Measurements from ENCODE around the gene LIX1L.

The LIX1L gene

GRCh38 chr1:145978854-145979745, 21.3 kb upstream of the LIX1L start:
- no peak overlapping the region for H3K4me3 ChIP-seq (ENCODE audit: control insufficient read depth, low read depth, low read length)
- TF ChIP-seq CTCF (conservative IDR thresholded peaks at IDR 0.05; ENCODE audit: control insufficient read depth, insufficient read depth, low read depth, low read length): peak; percentile 31
- peak; percentile 100 for DNase-seq (ENCODE audit: low read depth)

- no peak for DNase-seq (ENCODE audit: low read depth)
- no peak overlapping the region for H3K4me3 ChIP-seq (ENCODE audit: control insufficient read depth, low read depth, low read length)
- TF ChIP-seq CTCF (conservative IDR thresholded peaks at IDR 0.05; ENCODE audit: control insufficient read depth, insufficient read depth, low read depth, low read length): no peak
These were observed 20.6 kb upstream of the LIX1L start for GRCh38 chr1:145978471-145978853.

- H3K4me3 ChIP-seq (ENCODE audit: control insufficient read depth, low read depth, low read length): no peak overlapping the region
- peak; percentile 90 for TF ChIP-seq CTCF (conservative IDR thresholded peaks at IDR 0.05; ENCODE audit: control insufficient read depth, insufficient read depth, low read depth, low read length)
- DNase-seq (ENCODE audit: low read depth): peak; percentile 84
These were observed 20.0 kb upstream of the LIX1L start for GRCh38 chr1:145977486-145978470.

- H3K4me3 ChIP-seq (ENCODE audit: control insufficient read depth, low read depth, low read length): no peak overlapping the region
- TF ChIP-seq CTCF (conservative IDR thresholded peaks at IDR 0.05; ENCODE audit: control insufficient read depth, insufficient read depth, low read depth, low read length): no peak
- DNase-seq (ENCODE audit: low read depth): no peak
These were observed 19.2 kb upstream of the LIX1L start for GRCh38 chr1:145977016-145977415.

- no peak for TF ChIP-seq CTCF (conservative IDR thresholded peaks at IDR 0.05; ENCODE audit: control insufficient read depth, insufficient read depth, low read depth, low read length)
- no peak for DNase-seq (ENCODE audit: low read depth)
- no peak overlapping the region for H3K4me3 ChIP-seq (ENCODE audit: control insufficient read depth, low read depth, low read length)
These were observed 17.4 kb upstream of the LIX1L start for GRCh38 chr1:145975216-145975615.

- H3K4me3 ChIP-seq (ENCODE audit: control insufficient read depth, low read depth, low read length): no peak overlapping the region
- no peak for DNase-seq (ENCODE audit: low read depth)
- no peak for TF ChIP-seq CTCF (conservative IDR thresholded peaks at IDR 0.05; ENCODE audit: control insufficient read depth, insufficient read depth, low read depth, low read length)
These were observed 16.9 kb upstream of the LIX1L start for GRCh38 chr1:145974721-145975120.

Data from fibroblast of mammary gland (primary cell).